Kasumi-1 (cell line): ENCODE results near the gene SLC25A24.
A peak's percentile ranks its signal among the peaks of the same experiment; 100 is the strongest.
"Not testable (repeated sequence)": the region's sequence is repeated elsewhere in the genome, so short reads cannot be mapped to it uniquely, and the experiment has no call there.

Experiments used
- DNase-seq, 2 experiments: peaks; one replicate each; lab custom pipeline; 2025; lab: John Stamatoyannopoulos, UW

Gene SLC25A24

DNA sequence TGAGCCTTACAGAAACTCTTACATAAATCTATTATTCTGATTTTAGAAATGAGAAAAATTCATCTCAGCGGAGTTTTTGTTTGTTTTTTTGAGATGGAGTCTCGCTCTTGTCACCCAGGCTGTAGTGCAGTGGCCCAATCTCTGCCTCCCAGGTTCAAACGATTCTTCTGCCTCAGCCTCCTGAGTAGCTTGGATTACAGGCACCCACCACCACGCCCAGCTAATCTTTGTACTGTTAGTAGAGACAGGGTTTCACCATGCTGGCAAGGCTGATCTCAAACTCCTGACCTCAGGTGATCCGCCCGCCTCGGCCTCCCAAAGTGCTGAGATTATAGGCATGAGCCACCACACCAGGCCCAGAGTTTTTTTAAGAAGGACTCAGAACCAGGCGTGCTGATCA is 60.6 kb downstream of the SLC25A24 start:
- not testable (repeated sequence) for DNase-seq

DNA sequence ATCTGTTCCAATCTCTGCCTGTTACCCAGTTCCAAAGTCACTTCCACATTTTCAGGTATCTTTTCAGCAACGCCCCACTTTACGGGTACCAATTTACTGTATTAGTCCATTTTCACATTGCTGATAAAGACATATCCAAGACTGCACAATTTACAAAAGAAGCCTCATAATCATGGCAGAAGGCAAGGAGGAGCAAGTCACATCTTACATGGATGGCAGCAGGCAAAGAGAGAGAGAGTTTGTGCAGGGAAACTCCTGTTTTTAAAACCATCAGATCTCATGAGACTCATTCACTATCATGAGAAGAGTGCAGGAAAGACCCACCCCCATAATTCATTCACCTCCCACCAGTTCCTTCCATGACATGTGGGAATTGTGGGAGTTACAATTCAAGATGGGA is 67.0 kb downstream of the SLC25A24 start:
- not testable (repeated sequence) for DNase-seq

DNA sequence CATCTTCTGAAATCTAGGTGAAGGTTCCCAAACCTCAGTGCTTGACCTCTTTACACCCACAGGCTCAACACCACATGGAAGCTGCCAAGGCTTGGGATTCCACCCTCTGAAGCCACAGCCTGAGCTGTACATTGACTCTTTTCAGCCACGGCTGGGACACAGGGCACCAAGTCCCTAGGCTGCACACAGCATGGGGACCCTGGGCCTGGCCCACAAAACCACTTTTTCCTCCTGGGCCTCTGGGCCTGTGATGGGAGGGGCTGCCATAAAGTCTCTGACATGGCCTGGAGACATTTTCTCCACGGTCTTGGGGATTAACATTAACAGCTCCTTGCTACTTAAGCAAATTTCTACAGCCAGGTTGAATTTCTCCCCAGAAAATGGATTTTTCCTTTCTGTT is 67.8 kb downstream of the SLC25A24 start:
- not testable (repeated sequence) for DNase-seq

DNA sequence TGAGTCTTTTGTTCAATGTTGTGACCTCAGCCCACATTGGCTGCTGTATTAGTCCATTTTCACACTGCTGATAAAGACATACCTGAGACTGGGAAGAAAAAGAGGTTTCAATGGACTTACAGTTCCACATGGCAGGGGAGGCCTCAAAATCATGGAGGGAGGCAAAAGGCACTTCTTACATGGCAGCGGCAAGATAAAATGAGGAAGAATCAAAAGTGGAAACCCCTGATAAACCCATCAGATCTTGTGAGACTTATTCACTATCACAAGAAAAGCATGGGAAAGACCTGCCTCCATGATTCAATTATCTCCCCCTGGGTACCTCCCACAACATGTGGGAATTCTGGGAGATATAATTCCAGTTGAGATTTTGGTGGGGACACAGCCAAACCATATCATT is 68.9 kb downstream of the SLC25A24 start:
- DNase-seq: not testable (repeated sequence)

DNA sequence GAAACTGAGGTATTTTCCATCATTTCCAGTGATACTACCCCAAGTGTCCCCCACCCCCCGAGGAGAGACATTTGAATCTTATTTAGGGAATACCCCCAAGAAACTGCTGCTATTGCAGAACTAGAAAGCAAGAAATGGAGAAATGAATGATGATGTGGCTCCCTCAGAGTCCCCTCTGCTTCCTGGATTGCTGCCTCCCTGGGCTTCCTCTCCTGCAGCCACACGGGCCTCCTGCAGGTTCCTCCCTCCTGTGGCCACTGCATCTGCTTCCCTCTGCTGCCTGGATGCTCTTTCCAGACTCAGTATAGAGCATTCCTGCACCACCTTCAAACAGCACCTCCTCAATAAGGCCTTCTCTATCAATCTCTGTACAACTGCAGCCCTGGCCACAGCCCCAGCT is 69.3 kb downstream of the SLC25A24 start:
- peak; percentile 82 to 88 for DNase-seq

DNA sequence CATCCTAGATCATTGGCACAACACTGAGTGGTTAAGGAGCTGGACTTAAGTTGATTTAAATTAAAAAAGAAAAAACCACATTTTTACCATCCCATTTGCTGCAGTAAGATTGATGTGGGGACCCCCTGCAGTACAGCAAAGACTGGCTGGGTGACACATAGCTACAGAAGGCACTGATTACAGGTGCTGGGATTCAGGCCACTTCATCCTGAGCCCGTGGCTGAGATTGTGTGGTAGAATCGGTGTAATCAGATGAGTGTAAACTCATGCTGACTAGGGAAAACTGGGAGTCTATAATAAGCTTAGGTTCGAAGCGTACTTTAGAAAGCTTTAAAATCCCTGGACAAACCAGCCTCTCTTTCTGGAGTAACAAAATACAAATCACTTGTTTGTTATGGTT is 70.1 kb downstream of the SLC25A24 start:
- DNase-seq: no peak

DNA sequence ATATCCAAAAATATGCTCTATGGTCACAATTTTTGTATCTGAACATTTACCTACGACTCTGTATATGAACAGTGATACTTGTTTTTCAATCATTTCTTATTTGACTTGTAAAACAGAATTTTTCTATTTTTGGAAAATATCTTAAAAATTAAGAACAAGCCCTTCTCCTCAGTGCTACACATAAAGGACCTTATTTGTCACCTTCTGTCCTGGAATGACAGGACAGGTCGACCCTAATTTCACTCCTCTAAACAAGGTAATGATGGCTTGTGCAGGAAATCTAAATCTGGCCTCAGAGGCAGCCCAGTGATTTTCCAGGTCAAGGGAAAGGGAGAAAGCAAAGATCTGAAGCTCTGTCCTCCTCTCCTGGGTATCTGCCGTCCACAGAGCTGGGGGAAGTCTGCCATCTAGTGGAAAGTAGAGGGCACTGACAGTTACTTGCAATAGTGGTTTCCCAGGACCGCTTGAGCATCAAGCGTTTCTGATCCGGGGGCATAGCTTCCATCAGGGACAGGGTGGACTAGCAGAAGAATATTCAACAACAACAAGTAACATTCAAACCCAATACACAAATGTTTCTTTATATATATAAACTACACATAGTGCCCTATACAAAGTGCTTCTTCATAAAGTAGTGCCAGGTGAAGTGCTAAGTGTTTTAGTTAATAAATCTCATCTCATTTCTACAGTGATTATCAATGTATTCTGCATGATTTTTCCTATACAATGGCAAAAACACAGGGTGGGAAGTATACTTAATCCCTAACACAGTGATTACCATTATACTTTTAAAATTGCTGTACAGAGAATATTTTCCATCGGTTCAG is 74.6 kb downstream of the SLC25A24 start:
- peak; percentile 87 to 92 for DNase-seq

DNA sequence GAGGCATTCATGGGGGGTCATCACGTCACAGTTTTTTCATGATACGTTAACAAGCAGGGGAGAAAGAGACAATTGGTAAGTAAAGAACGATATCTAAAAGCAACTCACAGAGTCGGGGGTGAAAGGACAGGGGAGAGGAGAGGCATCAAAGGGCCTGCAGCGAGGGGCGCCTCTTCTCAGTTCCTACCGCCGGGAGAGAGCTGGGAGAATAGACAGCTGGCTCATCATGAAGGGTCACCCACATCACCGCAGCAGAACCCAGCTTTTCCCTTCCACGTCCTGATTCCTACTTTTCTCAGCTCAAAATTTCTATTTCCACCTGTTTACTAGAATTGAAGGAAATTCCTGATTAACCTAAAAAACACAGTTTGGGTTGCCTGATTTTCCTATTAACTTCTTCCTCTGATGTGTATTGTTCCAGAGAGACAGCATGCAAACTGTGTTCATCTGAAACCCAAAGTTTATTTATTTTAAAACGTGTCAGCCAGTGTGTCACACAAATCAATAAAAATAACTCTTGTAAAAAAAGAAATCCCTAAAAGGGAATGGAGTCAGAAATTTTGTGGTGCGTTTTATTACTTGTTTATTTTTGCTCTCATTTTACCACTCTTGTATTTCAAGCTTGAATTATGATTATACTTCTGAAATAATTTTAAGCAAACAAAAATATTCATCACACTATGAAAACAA is 75.4 kb downstream of the SLC25A24 start:
- no peak for DNase-seq

DNA sequence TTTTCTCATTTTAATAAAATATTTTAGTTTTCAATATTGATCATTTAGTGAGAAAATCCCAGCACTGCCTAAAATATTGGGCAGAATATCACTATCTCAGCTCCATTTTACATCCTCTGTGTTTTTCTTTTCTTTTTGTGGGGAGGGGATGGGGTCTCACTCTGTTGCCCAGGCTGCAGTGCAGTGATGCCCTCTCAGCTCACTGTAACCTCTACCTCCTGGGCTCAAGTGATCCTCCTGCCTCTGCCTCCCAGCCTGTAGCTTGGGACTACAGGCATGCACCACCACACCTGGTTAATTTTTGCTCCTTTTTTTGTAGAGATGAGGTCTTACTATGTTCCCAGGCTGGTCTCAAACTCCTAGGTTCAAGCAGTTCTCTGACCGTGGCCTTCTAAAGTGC is 76.1 kb downstream of the SLC25A24 start:
- no peak for DNase-seq

DNA sequence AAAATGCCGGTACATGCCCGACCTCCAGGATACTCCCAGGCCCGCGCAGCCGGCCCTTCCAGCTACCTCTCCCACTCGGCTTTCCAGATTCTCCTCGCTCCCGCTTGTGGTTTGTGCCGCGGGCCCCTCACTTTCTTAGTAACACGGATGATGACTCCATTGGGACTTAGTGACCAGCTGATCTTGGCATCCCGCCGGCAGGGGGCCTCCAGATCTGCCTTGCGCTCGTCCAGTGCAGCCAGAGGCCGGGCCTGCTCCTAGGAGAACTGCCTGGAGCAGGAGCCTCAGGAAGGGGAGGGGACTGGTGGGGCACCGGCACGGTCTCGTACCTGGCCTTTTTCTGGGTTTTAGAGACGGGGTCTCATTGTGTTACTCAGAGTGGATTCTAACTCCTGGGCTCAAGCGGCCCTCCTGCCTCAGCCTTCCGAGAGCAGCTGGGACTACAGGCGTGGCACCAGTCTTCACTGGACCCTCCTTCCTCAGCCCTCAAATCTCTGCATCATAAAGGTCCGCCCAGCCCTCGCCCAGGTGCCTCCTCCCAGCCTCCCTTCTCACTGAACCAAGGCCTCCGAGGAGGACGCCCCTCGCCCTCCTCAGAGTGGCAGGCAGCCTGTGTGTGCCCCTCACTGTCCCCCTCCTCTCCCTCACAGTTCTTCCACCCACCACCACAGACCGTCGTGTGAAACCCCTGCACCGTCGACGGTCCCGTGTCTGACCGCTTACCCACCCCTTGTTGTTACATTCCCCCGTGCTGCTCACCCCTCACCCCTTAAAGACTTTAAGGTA is 78.6 kb downstream of the SLC25A24 start:
- no peak for DNase-seq

DNA sequence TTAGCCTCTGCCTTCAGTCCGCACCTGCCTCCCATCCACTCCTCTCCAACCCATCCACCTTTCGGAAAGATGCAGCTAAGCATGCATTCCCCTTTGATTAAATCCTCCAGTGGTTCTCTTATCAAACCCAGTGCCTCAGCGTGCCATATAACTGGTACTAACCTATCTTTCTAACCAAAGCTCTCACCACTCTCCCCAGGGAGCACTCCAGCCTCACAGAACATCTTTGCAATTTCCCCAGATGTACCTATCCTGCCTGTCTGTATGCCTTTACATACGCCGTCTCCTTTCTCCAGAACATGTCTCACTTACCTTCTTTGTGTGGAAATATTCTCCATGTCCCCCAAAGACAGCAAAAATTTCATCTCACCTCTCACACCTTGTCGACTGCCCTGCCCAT is 80.0 kb downstream of the SLC25A24 start:
- no peak for DNase-seq

DNA sequence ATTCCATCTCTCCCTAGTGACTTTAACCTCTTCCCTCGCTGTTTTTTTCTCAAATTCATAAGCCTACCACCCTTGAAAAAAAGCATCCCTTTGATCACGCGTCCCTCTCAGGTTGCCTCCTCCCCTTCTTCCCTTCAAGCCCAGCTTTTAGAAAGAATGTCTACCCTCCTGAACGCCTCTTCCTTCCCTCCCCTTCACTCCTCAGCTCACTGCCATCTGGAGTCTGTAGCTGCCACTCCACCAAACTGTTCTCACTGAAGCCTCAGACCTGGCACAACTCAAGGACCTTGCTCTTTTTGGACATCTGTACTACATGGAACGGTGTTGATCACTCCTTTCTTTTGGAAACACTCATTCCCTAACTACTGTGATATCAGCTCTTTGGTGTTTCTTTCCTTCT is 80.6 kb downstream of the SLC25A24 start:
- no peak for DNase-seq

DNA sequence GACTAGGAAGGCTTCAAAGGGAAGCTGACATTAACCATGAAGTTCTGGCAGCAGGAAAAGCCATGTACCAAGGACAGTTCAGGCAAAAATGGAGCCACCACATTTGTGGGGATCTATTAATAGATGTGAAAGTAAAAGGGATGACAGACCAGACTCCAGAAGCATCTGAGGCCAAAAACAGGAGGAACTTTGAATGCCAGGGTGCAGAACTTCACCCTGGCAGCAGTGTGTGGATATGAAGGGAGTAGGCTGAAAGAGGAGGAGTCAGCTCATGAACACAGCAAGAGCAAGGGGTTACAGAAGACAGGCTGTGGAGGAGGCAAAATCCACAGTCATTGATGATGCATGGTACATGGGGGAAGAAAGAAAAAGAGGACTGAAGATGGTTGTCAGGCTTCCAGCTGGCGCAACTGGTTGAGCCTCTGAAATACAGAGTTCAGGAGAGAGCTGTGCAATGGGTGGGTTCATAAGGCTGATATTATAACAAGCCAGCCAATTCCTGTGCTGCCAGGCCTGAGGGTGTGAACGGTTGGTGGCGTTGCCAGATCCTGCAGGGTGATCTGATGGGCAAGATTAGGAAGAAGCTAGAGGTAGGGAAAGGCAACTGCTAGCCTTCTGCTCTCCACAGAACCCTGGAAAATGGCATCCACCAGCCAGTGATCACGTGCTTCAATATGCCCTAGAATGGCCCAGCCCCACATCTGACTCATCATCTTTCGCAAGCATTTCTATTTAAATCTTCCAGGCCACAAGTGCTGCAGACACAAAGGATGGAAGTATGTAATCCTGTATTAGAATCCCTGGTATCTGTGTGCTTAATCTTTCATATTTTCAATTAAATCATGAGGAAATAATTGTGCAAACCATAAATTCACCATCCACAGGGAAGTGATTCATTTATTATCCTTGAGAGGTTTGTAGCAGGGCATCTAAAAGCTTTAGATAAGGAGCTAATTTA is 81.9 kb downstream of the SLC25A24 start:
- DNase-seq: peak; percentile 43 to 51

DNA sequence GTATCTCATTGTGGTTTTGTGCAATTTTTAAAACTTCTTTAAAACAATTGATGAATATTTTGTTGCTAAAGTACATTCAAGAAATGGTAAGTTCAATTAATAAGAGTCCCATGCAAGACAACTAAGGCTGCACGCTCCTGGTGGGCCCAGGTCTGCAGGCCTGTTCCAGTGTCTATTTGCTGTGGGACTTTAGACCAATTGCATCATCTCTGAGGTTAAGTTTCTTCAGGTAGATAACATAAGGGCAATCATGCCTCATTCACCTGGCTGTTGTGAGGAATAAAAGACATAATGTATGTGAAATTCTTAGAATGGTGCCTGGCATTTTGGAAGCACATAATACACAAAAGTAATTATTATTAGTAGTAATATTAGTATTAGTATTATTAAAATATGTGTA is 82.9 kb downstream of the SLC25A24 start:
- no peak for DNase-seq

DNA sequence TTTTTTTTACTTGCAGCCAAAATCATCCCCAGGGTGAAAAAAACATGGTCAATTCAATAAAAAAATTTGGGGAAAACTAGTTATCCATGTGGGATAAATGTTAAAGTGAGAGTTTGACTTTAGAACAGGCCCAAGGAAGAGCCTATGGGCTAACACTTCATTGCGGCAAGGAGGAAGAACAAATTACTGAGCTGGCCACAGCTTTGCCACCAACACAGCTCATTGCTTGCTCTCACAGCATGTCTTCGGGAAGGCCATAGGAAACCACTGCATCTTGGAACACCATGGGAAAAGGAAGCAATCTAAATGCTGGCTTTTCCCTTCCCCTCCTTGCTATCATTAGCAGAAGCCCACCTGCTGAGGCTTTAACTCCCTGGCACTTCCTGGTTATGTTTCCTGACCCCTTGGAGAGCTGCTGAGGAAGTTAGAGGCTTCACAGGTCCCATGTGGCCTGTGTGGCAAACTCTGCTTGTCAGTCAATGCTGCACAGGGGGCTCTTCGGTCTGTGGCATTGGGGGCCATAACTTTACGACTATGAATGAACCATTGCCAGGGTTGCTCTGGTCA is 86.0 kb downstream of the SLC25A24 start:
- peak; percentile 54 to 78 for DNase-seq

DNA sequence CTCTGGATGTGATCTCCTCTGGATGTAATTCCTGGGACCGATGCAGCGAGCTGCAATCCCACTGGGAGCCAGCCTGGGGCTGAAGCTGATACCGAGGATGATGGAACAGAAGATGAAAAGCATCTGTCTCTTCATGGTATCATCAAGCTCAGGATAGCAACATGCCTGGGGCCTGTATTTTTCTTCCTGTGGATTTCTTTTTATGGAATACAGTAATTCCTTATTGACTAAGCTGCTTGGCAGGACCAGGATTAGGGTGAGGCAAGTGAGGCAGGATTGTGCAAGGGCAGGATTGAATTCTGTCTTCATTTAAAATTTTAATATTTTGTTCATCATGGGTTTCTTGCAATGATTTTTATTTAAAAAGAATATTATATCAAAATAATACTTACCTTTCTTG is 86.6 kb downstream of the SLC25A24 start:
- no peak for DNase-seq

DNA sequence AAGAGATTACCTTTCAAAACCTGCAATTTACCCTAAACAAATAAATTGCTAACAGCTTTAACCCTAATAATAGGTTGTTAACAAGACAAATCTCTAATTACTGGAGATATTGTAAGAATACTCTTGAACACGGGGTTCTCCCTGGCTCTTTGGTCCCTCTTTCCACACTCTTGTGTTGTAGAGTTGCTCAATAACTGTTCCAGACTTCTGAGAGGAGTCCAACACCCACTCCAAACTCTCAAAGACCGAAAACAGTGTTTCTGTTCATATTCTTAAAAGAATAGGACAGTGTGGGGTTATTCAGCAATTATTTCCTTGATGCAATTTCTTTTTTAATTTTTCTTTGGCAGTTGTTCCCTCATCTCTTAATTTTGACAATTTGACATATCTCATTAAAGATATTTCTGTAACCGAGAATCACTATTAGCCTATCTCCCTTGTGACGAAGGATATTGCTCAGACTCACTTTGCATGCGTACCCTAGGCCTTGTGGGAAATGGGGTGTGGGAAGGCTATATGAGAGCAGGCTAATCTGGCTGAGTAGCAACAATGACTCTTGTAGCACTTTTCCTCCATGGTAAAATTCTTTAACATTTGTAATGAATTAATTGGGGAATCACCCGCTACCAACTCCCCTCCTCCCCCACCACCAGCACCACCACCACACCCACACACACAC is 90.7 kb downstream of the SLC25A24 start:
- DNase-seq: no peak

DNA sequence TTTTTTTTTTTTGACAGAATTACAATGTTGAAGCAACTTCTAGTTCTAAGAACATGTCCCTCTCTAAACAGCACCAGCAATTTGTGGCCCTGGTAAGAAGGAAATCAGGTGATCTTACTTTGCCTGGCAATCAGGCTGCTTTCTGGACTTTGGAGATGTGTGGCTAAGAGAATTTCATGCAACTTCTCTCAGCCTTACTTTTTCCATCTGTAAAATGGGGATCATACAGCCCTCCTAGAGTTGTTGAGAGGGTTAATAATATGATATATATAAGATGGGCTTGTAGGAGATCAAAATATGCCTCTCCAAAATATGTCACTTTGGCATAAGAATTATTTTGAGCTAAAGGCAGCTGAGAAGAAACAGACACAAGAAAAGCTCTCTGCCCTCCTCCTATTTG is 92.0 kb downstream of the SLC25A24 start:
- DNase-seq: no peak

DNA sequence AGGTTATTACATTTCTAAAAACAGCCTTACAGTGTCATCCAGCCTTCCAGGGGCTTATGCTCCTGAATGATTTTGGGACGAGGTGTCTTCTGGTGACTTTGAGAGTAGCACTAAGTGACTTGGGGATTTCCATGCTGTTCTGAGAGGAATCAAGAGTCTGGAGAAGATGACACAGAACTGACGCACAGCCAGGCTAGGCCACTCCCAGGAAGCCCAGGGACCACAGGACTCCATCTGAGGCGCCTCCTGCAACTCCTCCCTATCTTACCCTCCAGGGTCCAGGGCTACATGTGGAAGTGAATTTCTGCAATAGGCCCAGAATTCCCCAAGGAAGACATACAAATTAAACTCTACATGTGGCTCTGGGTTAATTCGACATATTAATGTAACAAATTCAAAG is 92.5 kb downstream of the SLC25A24 start:
- peak; percentile 91 to 92 for DNase-seq

DNA sequence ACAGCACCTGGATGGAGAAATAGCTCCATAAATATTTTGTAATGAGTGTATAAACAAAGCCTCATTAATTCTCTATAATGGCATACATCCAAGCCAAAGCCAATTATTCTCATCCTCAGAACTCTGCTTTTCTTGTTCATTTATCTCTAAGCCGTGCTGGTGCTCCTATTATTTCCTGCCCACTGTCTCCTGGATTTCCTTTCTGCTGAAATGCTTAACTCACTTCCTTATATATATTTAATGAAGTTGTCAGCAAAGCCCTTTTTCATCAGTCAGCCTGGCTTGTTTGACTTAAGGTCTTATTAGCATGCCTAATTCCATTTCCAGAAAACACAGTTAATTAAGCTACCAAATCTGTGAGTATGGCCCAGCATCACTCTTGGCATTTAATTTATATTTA is 93.4 kb downstream of the SLC25A24 start:
- DNase-seq: peak; percentile 31 to 39

DNA sequence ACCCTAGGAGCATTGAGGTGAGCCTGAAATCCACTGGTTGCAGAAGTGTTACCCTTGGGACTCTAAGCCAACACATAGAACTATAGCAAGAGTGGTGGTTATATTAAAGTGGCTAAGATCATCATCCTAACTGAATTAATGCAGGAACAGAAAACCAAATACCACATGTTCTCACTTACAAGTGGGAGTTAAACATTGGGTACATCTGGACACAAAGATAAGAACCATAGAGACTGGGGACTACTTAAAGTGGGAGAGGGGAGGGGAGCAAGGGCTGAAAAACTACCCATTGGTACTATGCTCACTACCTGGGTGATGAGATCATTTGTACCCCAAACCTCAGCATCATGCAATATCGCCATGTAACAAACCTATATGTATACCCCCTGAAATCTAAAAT is 100.0 kb downstream of the SLC25A24 start:
- DNase-seq: no peak
